ENCODE results near the gene PLCB4. TPM values are rescaled to one million over a fixed set of nuclear protein-coding genes. Genes with fewer than 3 reads are reported as not detected.

PLCB4 gene
- total RNA-seq, 1 donor from 2014 or later, result 12.0 TPM

- intact Hi-C loops (cut with DNase I), result no loop called here
- H3K27me3 ChIP-seq, result no peaks in the 10 kb centered on the region
- H3K4me3 ChIP-seq, result no peak overlapping the region
- no peak for DNase-seq (ENCODE audit: extremely low spot score in 2 of 2)
- H3K27ac ChIP-seq, result no peak overlapping the region
- H3K36me3 ChIP-seq, result no peaks in the 10 kb centered on the region
- no peak for TF ChIP-seq CTCF (IDR thresholded peaks at IDR 0.05)
- TF ChIP-seq POLR2A (IDR thresholded peaks at IDR 0.05), result no peak
- no peak for TF ChIP-seq POLR2AphosphoS5 (IDR thresholded peaks at IDR 0.05; ENCODE audit: insufficient read depth in 1 of 2, low read depth in 1 of 2)
- no peaks in the 10 kb centered on the region for H3K4me1 ChIP-seq
- H3K9me3 ChIP-seq, result no peaks in the 10 kb centered on the region
Measured at GRCh38 chr20:9024606-9025005, 44.3 kb upstream of the PLCB4 start.

GRCh38 chr20:9025011-9025410 lies 43.9 kb upstream of the PLCB4 start:
- intact Hi-C loops (cut with DNase I), result no loop called here
- H3K27me3 ChIP-seq, result no peaks in the 10 kb centered on the region
- no peak for DNase-seq (ENCODE audit: extremely low spot score in 2 of 2)
- no peak overlapping the region for H3K27ac ChIP-seq
- TF ChIP-seq CTCF (IDR thresholded peaks at IDR 0.05), result no peak
- no peak for TF ChIP-seq POLR2A (IDR thresholded peaks at IDR 0.05)
- TF ChIP-seq POLR2AphosphoS5 (IDR thresholded peaks at IDR 0.05; ENCODE audit: insufficient read depth in 1 of 2, low read depth in 1 of 2), result no peak
- H3K9me3 ChIP-seq, result no peaks in the 10 kb centered on the region
- H3K4me1 ChIP-seq, result no peaks in the 10 kb centered on the region
- H3K4me3 ChIP-seq, result no peak overlapping the region
- H3K36me3 ChIP-seq, result no peaks in the 10 kb centered on the region

- TF ChIP-seq CTCF (IDR thresholded peaks at IDR 0.05) (no peak), POLR2AphosphoS5 (IDR thresholded peaks at IDR 0.05; ENCODE audit: insufficient read depth in 1 of 2, low read depth in 1 of 2) (no peak), POLR2A (IDR thresholded peaks at IDR 0.05) (no peak)
- H3K27ac ChIP-seq, result no peak overlapping the region
- intact Hi-C loops (cut with DNase I), result no loop called here
- no peaks in the 10 kb centered on the region for H3K36me3 ChIP-seq
- H3K4me1 ChIP-seq, result no peaks in the 10 kb centered on the region
- DNase-seq (ENCODE audit: extremely low spot score in 2 of 2), result no peak
- H3K4me3 ChIP-seq, result no peak overlapping the region
- H3K27me3 ChIP-seq, result no peaks in the 10 kb centered on the region
- H3K9me3 ChIP-seq, result no peaks in the 10 kb centered on the region
Measured at GRCh38 chr20:9025643-9026042, 43.2 kb upstream of the PLCB4 start.

GRCh38 chr20:9027626-9028025 lies 41.3 kb upstream of the PLCB4 start:
- H3K9me3 ChIP-seq, result no peaks in the 10 kb centered on the region
- H3K27ac ChIP-seq, result no peak overlapping the region
- intact Hi-C loops (cut with DNase I), result no loop called here
- no peak overlapping the region for H3K4me3 ChIP-seq
- H3K27me3 ChIP-seq, result no peaks in the 10 kb centered on the region
- TF ChIP-seq CTCF (IDR thresholded peaks at IDR 0.05) (no peak), POLR2AphosphoS5 (IDR thresholded peaks at IDR 0.05; ENCODE audit: insufficient read depth in 1 of 2, low read depth in 1 of 2) (no peak), POLR2A (IDR thresholded peaks at IDR 0.05) (no peak)
- no peak for DNase-seq (ENCODE audit: extremely low spot score in 2 of 2)
- H3K4me1 ChIP-seq, result no peaks in the 10 kb centered on the region
- no peaks in the 10 kb centered on the region for H3K36me3 ChIP-seq

GRCh38 chr20:9028419-9028818 lies 40.5 kb upstream of the PLCB4 start:
- no peak overlapping the region for H3K27ac ChIP-seq
- DNase-seq (ENCODE audit: extremely low spot score in 2 of 2), result no peak
- no peaks in the 10 kb centered on the region for H3K9me3 ChIP-seq
- no peaks in the 10 kb centered on the region for H3K27me3 ChIP-seq
- H3K4me1 ChIP-seq, result no peaks in the 10 kb centered on the region
- TF ChIP-seq POLR2AphosphoS5 (IDR thresholded peaks at IDR 0.05; ENCODE audit: insufficient read depth in 1 of 2, low read depth in 1 of 2), result no peak
- no peaks in the 10 kb centered on the region for H3K36me3 ChIP-seq
- intact Hi-C loops (cut with DNase I), result no loop called here
- no peak overlapping the region for H3K4me3 ChIP-seq

- DNase-seq (ENCODE audit: extremely low spot score in 2 of 2), result no peak
- Histone ChIP-seq H3K27ac (no peak overlapping the region), H3K36me3 (no peaks in the 10 kb centered on the region), H3K27me3 (no peaks in the 10 kb centered on the region), H3K9me3 (no peaks in the 10 kb centered on the region), H3K4me1 (peaks cover 6% of the 10 kb centered on the region), H3K4me3 (no peak overlapping the region)
- intact Hi-C loops (cut with DNase I), result no loop called here
- TF ChIP-seq POLR2AphosphoS5 (IDR thresholded peaks at IDR 0.05; ENCODE audit: insufficient read depth in 1 of 2, low read depth in 1 of 2) (no peak), CTCF (IDR thresholded peaks at IDR 0.05) (no peak), POLR2A (IDR thresholded peaks at IDR 0.05) (no peak)
Measured at GRCh38 chr20:9031991-9032390, 36.9 kb upstream of the PLCB4 start.

Data from vagina (tissue), 2 donors.